Adrenal gland (tissue), 5 donors: ENCODE data around the gene NEGR1.

ENCODE experiments used
- CTCF ChIP-seq, 6 experiments: fragments of 450-650 bp in 4 of 6; fragments of 200-600 bp in 2 of 6; sonication (generic) in 1 of 6; IDR thresholded peaks; 1 replicate in 5 of 6; 2 replicates in 1 of 6; pipeline versions ENCODE4 v1.5.1 to v1.8.0; 2016 to 2021; ENCODE audit warnings: antibody characterized with exemption in 6 of 6, mild to moderate bottlenecking in 2 of 6, moderate library complexity in 1 of 6
- POLR2A ChIP-seq, 2 donors: fragments of 450-650 bp; IDR thresholded peaks; one replicate each; pipeline ENCODE4 v1.6.1; 2017; ENCODE audit warnings: antibody characterized with exemption in 2 of 2, mild to moderate bottlenecking in 2 of 2, moderate library complexity in 1 of 2
- donor health status: DM: no; HTN: no; CAD: no.

- TF ChIP-seq CTCF (IDR thresholded peaks at IDR 0.05), result no peak
- no peak for TF ChIP-seq POLR2A (IDR thresholded peaks at IDR 0.05)
Measured at GRCh38 chr1:72115290-72115689, 167.0 kb downstream of the NEGR1 start.
